Measurements from ENCODE around the gene MED19.

Gene MED19

DNA sequence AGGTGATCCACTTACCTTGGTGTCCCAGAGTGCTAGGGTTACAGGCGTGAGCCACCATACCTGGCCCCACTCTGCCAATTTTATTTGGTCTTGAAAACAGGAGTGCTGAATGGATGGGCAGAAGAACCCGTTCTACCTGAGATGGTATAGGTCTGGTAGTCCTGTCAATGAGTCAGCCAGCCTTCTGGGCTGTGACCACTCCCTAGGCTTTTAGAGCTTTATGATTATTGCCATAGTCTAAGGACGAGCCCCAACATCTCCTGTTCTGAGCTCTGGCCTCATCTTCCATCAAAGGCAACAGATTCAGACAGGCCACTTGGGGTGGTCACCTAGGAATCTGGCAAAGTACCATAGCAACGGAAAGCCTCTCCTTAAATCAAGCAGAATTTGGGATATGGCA lies 32.6 kb downstream of the MED19 start:
- no peak overlapping the region for H3K27ac Mint-ChIP-seq
- TF ChIP-seq, protein P1, sequence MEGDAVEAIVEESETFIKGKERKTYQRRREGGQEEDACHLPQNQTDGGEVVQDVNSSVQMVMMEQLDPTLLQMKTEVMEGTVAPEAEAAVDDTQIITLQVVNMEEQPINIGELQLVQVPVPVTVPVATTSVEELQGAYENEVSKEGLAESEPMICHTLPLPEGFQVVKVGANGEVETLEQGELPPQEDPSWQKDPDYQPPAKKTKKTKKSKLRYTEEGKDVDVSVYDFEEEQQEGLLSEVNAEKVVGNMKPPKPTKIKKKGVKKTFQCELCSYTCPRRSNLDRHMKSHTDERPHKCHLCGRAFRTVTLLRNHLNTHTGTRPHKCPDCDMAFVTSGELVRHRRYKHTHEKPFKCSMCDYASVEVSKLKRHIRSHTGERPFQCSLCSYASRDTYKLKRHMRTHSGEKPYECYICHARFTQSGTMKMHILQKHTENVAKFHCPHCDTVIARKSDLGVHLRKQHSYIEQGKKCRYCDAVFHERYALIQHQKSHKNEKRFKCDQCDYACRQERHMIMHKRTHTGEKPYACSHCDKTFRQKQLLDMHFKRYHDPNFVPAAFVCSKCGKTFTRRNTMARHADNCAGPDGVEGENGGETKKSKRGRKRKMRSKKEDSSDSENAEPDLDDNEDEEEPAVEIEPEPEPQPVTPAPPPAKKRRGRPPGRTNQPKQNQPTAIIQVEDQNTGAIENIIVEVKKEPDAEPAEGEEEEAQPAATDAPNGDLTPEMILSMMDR (IDR thresholded peaks at IDR 0.05; ENCODE audit: unreplicated experiment in 3 of 3) = no peak
- H3K36me3 Mint-ChIP-seq (ENCODE audit: low read depth) = peaks cover 50% of the 10 kb centered on the region
- H3K4me1 Mint-ChIP-seq = peaks cover 7% of the 10 kb centered on the region
- H3K9me3 Mint-ChIP-seq = no peaks in the 10 kb centered on the region
- H3K27me3 Mint-ChIP-seq (ENCODE audit: low read depth) = no peaks in the 10 kb centered on the region
- no peak overlapping the region for H3K4me3 Mint-ChIP-seq

DNA sequence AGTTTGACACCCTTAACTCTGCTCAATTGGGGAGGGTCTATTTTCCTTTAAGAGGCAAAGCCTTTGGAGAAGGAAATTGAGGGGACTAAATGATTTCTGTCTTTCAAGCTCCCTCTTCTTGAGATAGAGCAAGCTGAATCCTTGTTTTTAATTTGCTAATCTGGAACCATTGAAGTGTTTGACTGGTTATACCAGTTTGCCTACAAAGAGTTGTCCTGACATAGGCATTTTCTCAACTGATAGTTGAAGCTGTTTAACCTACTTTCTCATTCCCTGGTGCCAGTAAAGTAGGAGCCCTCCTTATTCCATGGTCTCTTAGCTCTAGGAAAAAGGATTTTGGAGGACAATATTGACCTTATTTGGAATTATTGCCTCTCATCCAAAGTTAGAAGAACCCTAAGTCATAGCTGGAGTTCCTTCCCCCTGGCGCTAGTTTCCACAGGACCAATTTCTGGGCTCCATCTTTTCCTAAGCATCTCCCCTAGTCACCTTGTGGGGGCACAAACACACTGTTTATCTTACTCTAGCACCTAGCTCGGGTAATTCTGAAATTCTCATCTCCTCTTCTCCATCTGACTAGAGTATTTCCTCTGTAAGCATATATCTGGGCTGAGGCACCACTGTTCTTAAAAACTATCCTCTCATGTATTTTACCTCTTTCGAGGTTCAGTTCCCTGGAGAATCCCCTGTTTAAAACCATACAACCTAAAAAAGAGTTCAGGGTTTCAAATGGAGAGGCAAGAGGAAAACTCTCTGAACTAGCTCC lies 36.7 kb downstream of the MED19 start:
- TF ChIP-seq, protein P1 (IDR thresholded peaks at IDR 0.05; ENCODE audit: unreplicated experiment in 3 of 3) = no peak
- Mint-ChIP-seq H3K27ac (no peak overlapping the region), H3K27me3 (ENCODE audit: low read depth) (no peaks in the 10 kb centered on the region), H3K9me3 (no peaks in the 10 kb centered on the region), H3K4me3 (no peak overlapping the region), H3K4me1 (peaks cover 36% of the 10 kb centered on the region), H3K36me3 (ENCODE audit: low read depth) (peaks cover 49% of the 10 kb centered on the region)

DNA sequence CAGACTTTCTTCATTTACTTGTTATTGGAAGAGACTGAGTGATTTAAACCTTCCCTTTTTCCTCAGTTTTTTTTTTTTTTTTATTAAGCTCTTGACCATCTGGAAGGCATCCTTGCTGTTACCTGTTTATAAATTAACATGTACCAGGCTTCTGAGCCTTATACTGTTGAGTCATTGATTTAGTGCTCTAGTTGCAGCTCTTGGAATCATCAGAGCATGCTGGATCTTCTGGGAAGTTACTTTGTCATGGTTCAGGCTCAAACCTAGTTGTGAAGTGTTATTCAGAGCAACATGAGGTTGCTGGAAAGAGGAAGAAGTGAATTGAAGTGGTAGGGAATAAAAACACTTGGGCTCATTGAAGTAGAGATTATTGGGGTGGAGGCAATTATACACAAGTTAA lies 37.8 kb downstream of the MED19 start:
- Mint-ChIP-seq H3K27me3 (ENCODE audit: low read depth) (no peaks in the 10 kb centered on the region), H3K36me3 (ENCODE audit: low read depth) (peaks cover 49% of the 10 kb centered on the region), H3K4me3 (no peak overlapping the region), H3K9me3 (no peaks in the 10 kb centered on the region), H3K27ac (peak overlapping the region in 2 of 3 experiments; percentile 11 to 30), H3K4me1 (peaks cover 42% of the 10 kb centered on the region)
- TF ChIP-seq, protein P1 (IDR thresholded peaks at IDR 0.05; ENCODE audit: unreplicated experiment in 3 of 3) = no peak

DNA sequence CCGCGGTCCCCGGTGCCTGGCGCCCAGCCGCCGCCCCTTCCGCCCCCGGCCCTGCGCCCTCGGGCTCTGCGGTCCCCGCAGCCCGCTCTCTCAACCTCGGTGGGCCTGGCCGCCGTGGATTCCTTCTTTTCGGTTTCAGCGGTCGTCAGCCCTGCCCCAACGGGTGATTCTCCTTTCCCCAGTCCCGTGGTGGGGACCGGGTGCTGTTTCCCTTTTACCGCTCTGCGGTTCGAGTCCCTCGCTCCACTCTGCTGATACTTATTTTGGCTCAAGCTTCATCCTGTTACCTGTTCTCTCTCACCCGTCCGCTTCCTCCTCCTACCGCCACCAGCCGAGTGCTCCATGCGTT lies 43.6 kb downstream of the MED19 start:
- TF ChIP-seq, protein P1 (IDR thresholded peaks at IDR 0.05; ENCODE audit: unreplicated experiment in 3 of 3) = no peak
- peak overlapping the region; percentile 88 to 100 (median 91) for H3K4me3 Mint-ChIP-seq
- H3K27ac Mint-ChIP-seq = peak overlapping the region; percentile 99 to 100 (median 100)

DNA sequence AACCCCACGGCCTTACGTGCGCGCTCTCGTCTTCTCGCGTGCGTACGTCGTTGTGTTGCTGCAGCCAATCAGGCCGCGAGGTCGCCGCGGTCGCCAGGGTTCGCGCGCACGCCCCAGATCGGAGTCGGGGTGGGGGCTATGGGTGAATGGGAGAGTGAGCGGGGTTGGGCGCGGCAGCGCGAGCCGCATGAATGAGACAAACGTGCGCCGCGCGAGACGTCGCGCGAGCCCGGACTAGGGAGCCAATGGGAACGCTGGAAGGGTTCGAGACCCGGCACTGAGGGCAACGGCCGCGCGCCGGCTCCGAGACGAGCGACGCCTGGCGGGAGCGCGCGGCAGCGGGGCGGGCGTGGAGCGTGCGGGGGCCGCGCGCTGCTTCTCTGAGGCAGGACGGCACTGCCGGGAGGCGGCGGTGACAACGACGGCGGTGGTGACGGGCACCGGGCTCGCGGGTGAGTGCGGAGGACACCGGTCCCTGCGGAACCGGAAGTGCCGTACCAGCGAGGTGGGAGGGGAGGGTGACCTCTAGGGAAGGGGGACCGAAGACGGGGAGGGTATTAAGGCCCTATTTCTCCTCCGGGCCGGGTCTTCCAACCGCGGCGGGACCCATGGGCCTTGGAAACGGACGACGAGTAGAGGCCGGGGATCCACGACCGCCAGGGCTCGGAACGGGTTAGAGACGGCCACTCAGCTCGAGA lies 44.1 kb downstream of the MED19 start, which contains the start of gene ZDHHC5:
TSS of gene ZDHHC5 (plus strand) at position 379 of the 698 bp plus-strand sequence. CDS start 4,977 bp downstream, outside the sequence.
- no peaks in the 10 kb centered on the region for H3K27me3 Mint-ChIP-seq (ENCODE audit: low read depth)

More for the DNA sequence above, 43.6 kb downstream of the MED19 start:
- Mint-ChIP-seq H3K36me3 (ENCODE audit: low read depth) (peaks cover 18% of the 10 kb centered on the region), H3K9me3 (no peaks in the 10 kb centered on the region), H3K4me1 (peaks cover 42% of the 10 kb centered on the region), H3K27me3 (ENCODE audit: low read depth) (no peaks in the 10 kb centered on the region)

More for the DNA sequence above, 44.1 kb downstream of the MED19 start, which contains the start of gene ZDHHC5:
- Mint-ChIP-seq H3K27ac (peak within 1 kb of the TSS; percentile 99 to 100 (median 100)), H3K4me1 (peaks cover 37% of the 10 kb centered on the region), H3K4me3 (peak within 1 kb of the TSS; percentile 88 to 100 (median 91)), H3K36me3 (ENCODE audit: low read depth) (peaks cover 12% of the 10 kb centered on the region), H3K9me3 (no peaks in the 10 kb centered on the region)
- TF ChIP-seq, protein P1 (IDR thresholded peaks at IDR 0.05; ENCODE audit: unreplicated experiment in 3 of 3) = peak; percentile 29 to 52 (median 38)
